ENCODE measurements around the gene PIGT. TPM values are rescaled to one million over a fixed set of nuclear protein-coding genes. Genes with fewer than 3 reads are reported as not detected.

Gene PIGT
- total RNA-seq, 1 donor from 2014 or later: 16.2 TPM

DNA sequence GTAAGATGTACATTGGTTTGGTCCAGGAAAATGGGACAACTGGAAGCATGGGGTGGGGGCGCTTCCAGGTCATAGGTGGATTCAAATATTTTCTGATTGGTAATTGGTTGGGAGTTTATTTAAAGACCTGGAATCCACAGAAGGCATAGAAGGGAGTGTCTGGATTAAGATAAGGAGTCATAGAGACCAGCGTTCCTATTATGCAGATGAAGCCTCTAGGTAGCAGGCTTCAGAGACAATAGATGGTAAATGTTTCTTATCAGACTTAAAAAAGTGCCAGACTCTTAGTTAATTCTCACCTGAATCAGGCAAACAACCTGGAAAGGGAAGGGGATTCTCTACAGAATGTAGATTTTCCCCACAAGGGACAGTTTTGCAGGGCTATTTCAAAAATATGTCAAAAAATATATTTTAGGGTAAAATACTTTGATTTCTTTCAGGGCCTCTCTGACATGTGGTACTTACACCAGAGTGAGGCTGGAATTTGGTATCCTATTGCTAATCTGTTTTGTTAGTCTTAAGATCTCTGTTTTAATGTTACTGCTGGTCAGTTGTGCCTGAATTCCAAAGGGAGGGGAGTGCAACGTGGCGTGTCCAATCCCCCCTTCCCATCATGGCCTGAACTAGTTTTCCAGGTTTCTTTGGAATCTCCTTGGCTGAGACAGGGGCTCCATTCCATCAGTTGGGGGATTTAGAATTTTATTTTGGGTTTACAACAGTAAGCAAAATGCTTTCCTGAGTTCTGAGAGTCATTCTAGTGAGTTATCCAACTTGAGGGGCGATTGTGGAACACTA is 25.1 kb downstream of the PIGT start:
- peaks cover 0 to 2% (median under 1%) of the 10 kb centered on the region in 3 donors for H3K27me3 ChIP-seq (ENCODE audit: control insufficient read depth in 3 of 3, insufficient read depth in 3 of 3, low read length in 3 of 3)
- no peak overlapping the region for H3K9ac ChIP-seq (ENCODE audit: low read depth in 1 of 3, low read length in 3 of 3)
- no peak overlapping the region for H3K27ac ChIP-seq (ENCODE audit: low read depth, low read length)
- H3K36me3 ChIP-seq (ENCODE audit: control insufficient read depth in 3 of 3, insufficient read depth in 3 of 3, low read length in 3 of 3): no peaks in the 10 kb centered on the region
- peaks cover 4 to 7% (median 7%) of the 10 kb centered on the region in 3 donors for H3K4me1 ChIP-seq (ENCODE audit: control insufficient read depth in 3 of 3, insufficient read depth in 3 of 3, low read length in 3 of 3)
- H3K4me3 ChIP-seq (ENCODE audit: low read length in 3 of 3): no peak overlapping the region
- no peaks in the 10 kb centered on the region for H3K9me3 ChIP-seq (ENCODE audit: control insufficient read depth in 3 of 3, low read length in 3 of 3)

DNA sequence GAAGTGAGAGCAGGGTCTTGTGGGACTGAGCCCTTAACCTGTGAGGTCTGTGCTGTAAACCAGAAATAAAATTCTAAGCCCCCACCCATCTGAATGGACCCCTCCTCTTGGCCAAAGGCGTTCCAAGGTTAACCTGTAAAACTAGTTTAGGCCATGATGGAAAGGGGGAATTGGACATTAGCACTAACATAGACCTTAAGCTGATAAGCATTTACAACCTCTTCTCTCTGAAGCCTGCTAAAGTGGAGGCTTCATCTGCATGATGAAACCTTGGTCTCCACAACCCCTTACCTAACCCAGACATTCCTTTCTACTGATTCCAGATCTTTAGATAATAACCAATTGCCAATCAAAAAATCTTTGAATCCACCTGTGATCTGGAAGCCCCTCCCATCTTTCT is 25.8 kb downstream of the PIGT start:
- Histone ChIP-seq H3K4me1 (ENCODE audit: control insufficient read depth in 3 of 3, insufficient read depth in 3 of 3, low read length in 3 of 3) (peaks cover 2 to 4% (median 4%) of the 10 kb centered on the region in 3 donors), H3K36me3 (ENCODE audit: control insufficient read depth in 3 of 3, insufficient read depth in 3 of 3, low read length in 3 of 3) (no peaks in the 10 kb centered on the region), H3K27ac (ENCODE audit: low read depth, low read length) (no peak overlapping the region), H3K27me3 (ENCODE audit: control insufficient read depth in 3 of 3, insufficient read depth in 3 of 3, low read length in 3 of 3) (peaks cover 0 to 4% (median 2%) of the 10 kb centered on the region in 3 donors), H3K9ac (ENCODE audit: low read depth in 1 of 3, low read length in 3 of 3) (no peak overlapping the region), H3K4me3 (ENCODE audit: low read length in 3 of 3) (no peak overlapping the region), H3K9me3 (ENCODE audit: control insufficient read depth in 3 of 3, low read length in 3 of 3) (no peaks in the 10 kb centered on the region)

DNA sequence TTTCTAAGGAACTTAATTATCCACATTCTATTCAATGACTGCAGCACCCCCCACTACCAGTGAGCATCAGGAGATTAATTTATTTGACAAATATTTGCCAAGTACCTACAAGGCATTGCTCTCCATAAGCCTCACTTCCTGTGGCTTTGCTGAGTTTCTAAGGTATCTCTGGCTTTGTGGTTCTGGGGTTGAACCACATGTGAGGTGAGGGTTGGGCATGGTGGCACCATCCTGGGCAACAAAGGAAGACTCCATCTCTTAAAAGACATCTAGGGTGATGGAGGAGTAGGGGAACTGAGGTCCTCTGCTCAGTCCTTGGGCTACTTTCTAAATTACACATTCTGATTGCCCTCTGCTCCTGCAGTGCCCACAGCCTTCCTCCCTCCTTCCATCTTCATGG is 28.1 kb downstream of the PIGT start:
- H3K4me3 ChIP-seq (ENCODE audit: low read length in 3 of 3): no peak overlapping the region
- H3K9ac ChIP-seq (ENCODE audit: low read depth in 1 of 3, low read length in 3 of 3): no peak overlapping the region
- peaks cover 0 to 4% (median 2%) of the 10 kb centered on the region in 3 donors for H3K27me3 ChIP-seq (ENCODE audit: control insufficient read depth in 3 of 3, insufficient read depth in 3 of 3, low read length in 3 of 3)
- no peak overlapping the region for H3K27ac ChIP-seq (ENCODE audit: low read depth, low read length)
- peaks cover 0 to under 1% (median 0%) of the 10 kb centered on the region in 3 donors for H3K4me1 ChIP-seq (ENCODE audit: control insufficient read depth in 3 of 3, insufficient read depth in 3 of 3, low read length in 3 of 3)
- H3K9me3 ChIP-seq (ENCODE audit: control insufficient read depth in 3 of 3, low read length in 3 of 3): no peaks in the 10 kb centered on the region
- no peaks in the 10 kb centered on the region for H3K36me3 ChIP-seq (ENCODE audit: control insufficient read depth in 3 of 3, insufficient read depth in 3 of 3, low read length in 3 of 3)

DNA sequence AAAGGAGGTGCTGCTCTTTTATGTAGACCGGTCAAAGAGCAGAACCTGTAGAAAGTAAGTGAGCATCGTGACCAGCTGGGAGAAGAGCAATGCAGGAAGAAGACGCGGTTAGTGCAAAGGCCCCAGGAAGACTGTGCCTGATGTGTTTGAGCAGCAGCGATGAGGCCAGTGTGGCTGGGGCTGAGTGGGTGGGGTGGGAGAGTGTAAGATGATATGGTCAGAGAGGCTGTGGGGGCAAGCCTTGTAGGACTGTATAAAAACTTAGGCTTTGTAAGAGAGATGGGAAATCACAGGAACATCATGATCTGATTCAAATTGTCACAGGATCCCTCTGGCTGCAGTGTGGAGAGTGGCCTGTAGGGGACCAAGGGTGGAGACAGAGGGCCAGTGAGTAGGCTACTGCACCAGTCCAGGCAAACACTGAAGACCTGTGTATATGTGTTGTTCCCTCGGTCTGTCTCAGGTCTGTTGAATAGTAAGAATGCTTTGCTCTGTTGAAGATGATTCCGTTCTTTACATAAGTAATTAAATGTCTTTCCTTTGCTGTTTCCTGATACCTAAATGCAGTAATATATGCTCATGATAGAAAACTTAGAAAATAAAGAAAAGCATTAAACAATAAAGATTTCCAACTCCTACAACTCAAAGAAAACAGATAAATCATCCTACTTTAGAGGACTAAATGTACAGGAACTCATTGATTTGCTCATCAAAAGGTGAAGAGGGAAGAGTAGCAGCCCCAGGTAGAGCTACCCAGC is 30.0 kb downstream of the PIGT start:
- peaks cover 0 to 4% (median 2%) of the 10 kb centered on the region in 3 donors for H3K27me3 ChIP-seq (ENCODE audit: control insufficient read depth in 3 of 3, insufficient read depth in 3 of 3, low read length in 3 of 3)
- no peak overlapping the region for H3K9ac ChIP-seq (ENCODE audit: low read depth in 1 of 3, low read length in 3 of 3)
- no peaks in the 10 kb centered on the region for H3K36me3 ChIP-seq (ENCODE audit: control insufficient read depth in 3 of 3, insufficient read depth in 3 of 3, low read length in 3 of 3)
- H3K4me3 ChIP-seq (ENCODE audit: low read length in 3 of 3): no peak overlapping the region
- no peak overlapping the region for H3K27ac ChIP-seq (ENCODE audit: low read depth, low read length)
- H3K4me1 ChIP-seq (ENCODE audit: control insufficient read depth in 3 of 3, insufficient read depth in 3 of 3, low read length in 3 of 3): peaks cover 0 to 5% (median 4%) of the 10 kb centered on the region in 3 donors
- H3K9me3 ChIP-seq (ENCODE audit: control insufficient read depth in 3 of 3, low read length in 3 of 3): no peaks in the 10 kb centered on the region

DNA sequence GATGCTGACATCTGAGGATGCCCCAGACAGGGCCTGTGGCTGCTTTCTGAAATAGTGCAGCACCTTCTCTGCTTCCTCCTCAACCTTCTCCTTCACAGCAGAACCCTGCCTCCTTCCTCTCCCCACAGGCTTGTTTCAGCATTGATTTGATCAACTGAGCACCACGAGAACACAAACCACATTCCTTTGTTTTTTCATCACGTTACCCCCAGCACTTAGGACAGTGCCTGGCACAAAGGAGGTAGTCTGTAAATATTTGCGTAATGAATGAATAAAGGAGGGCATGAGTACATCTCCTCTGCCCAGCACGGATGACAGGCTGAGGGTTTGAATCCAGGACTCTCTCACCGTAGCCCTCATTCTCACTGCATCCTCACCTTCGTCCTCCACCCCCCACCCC is 32.3 kb downstream of the PIGT start:
- H3K27me3 ChIP-seq (ENCODE audit: control insufficient read depth in 3 of 3, insufficient read depth in 3 of 3, low read length in 3 of 3): peaks cover 0 to 4% (median 2%) of the 10 kb centered on the region in 3 donors
- H3K9ac ChIP-seq (ENCODE audit: low read depth in 1 of 3, low read length in 3 of 3): no peak overlapping the region
- H3K36me3 ChIP-seq (ENCODE audit: control insufficient read depth in 3 of 3, insufficient read depth in 3 of 3, low read length in 3 of 3): no peaks in the 10 kb centered on the region
- no peaks in the 10 kb centered on the region for H3K9me3 ChIP-seq (ENCODE audit: control insufficient read depth in 3 of 3, low read length in 3 of 3)
- no peak overlapping the region for H3K27ac ChIP-seq (ENCODE audit: low read depth, low read length)
- H3K4me3 ChIP-seq (ENCODE audit: low read length in 3 of 3): no peak overlapping the region
- H3K4me1 ChIP-seq (ENCODE audit: control insufficient read depth in 3 of 3, insufficient read depth in 3 of 3, low read length in 3 of 3): peaks cover 0 to 5% (median 4%) of the 10 kb centered on the region in 3 donors

DNA sequence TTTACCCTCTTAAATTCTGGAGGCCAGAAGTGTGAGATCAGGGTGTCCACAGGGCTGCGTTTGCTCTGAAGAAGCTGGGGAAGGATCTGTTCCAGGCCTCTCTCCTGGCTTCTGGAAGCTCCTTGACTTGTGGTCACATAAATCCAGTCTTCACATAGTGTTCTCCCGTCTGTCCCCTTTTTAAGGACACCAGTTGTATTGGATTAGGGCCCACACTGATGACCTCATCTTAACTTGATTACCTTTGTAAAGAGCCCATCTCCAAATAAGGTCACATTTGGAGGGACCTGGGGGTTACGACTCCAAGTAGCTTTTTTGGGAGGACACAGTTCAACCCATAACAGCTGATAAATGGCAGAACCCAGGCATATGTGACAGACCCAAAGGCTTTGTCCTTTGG is 33.6 kb downstream of the PIGT start:
- Histone ChIP-seq H3K9me3 (ENCODE audit: control insufficient read depth in 3 of 3, low read length in 3 of 3) (no peaks in the 10 kb centered on the region), H3K27ac (ENCODE audit: low read depth, low read length) (no peak overlapping the region), H3K36me3 (ENCODE audit: control insufficient read depth in 3 of 3, insufficient read depth in 3 of 3, low read length in 3 of 3) (no peaks in the 10 kb centered on the region), H3K9ac (ENCODE audit: low read depth in 1 of 3, low read length in 3 of 3) (no peak overlapping the region), H3K27me3 (ENCODE audit: control insufficient read depth in 3 of 3, insufficient read depth in 3 of 3, low read length in 3 of 3) (peaks cover 0 to 4% (median 2%) of the 10 kb centered on the region in 3 donors), H3K4me1 (ENCODE audit: control insufficient read depth in 3 of 3, insufficient read depth in 3 of 3, low read length in 3 of 3) (peaks cover 0 to 5% (median 4%) of the 10 kb centered on the region in 3 donors), H3K4me3 (ENCODE audit: low read length in 3 of 3) (no peak overlapping the region)

DNA sequence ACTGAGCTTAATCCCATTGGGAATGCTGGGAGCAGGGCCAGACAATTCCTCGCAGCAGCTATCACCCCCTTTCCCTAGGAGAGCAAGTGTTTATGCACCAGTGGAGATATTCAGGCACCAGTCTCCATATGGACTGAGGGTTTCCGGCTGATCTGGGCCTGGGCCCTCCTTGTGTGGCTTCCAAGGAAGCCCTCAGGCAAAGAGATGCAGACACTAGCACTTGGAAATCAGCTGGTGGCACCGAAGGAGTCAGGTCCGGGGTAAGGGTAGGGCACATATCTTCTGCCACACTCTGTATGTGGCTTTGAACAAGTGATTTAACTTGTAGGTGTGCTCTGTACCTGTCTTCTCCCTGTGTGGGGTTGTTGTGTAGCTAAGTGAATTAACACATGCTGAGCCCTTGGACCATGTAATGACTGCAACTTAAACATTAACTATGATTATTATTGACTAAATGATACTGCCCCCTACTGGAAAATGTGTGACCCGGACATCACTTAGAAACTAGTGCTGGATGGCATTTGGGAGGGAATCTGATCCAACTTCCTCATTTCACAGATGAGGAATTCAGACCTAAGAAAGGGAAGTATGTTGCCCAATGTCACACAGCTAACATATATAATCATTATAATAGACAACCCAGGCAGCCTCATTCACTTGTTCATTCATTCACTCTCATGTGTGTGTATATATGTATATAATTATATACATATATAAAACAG is 34.3 kb downstream of the PIGT start:
- Histone ChIP-seq H3K9ac (ENCODE audit: low read depth in 1 of 3, low read length in 3 of 3) (no peak overlapping the region), H3K4me3 (ENCODE audit: low read length in 3 of 3) (no peak overlapping the region), H3K9me3 (ENCODE audit: control insufficient read depth in 3 of 3, low read length in 3 of 3) (no peaks in the 10 kb centered on the region), H3K36me3 (ENCODE audit: control insufficient read depth in 3 of 3, insufficient read depth in 3 of 3, low read length in 3 of 3) (no peaks in the 10 kb centered on the region), H3K27ac (ENCODE audit: low read depth, low read length) (no peak overlapping the region), H3K27me3 (ENCODE audit: control insufficient read depth in 3 of 3, insufficient read depth in 3 of 3, low read length in 3 of 3) (peaks cover 0 to 4% (median 2%) of the 10 kb centered on the region in 3 donors), H3K4me1 (ENCODE audit: control insufficient read depth in 3 of 3, insufficient read depth in 3 of 3, low read length in 3 of 3) (peaks cover 0 to 5% (median 4%) of the 10 kb centered on the region in 3 donors)

DNA sequence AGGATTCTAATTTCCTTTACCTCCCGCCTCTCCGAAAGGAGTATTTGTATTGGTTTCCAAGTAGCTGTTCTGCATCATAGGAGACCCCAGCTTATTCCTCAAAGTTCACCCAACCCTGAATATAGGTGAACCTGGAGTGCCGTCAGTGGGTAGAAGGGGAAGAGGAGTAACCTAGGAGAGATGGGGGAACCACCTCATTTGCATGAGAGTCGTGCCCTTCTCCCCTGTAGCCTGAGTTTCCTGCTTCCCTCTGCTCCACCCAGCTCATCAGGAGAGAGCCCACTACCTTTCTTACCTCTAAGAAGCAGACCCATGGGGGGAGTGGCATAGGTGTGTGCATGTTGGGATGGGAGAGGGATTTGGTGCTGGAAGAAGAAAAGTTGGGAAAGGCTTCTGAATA is 36.3 kb downstream of the PIGT start:
- no peaks in the 10 kb centered on the region for H3K9me3 ChIP-seq (ENCODE audit: control insufficient read depth in 3 of 3, low read length in 3 of 3)
- no peak overlapping the region for H3K27ac ChIP-seq (ENCODE audit: low read depth, low read length)
- no peaks in the 10 kb centered on the region for H3K36me3 ChIP-seq (ENCODE audit: control insufficient read depth in 3 of 3, insufficient read depth in 3 of 3, low read length in 3 of 3)
- no peak overlapping the region for H3K4me3 ChIP-seq (ENCODE audit: low read length in 3 of 3)
- H3K27me3 ChIP-seq (ENCODE audit: control insufficient read depth in 3 of 3, insufficient read depth in 3 of 3, low read length in 3 of 3): no peaks in the 10 kb centered on the region
- peaks cover 0 to 5% (median 4%) of the 10 kb centered on the region in 3 donors for H3K4me1 ChIP-seq (ENCODE audit: control insufficient read depth in 3 of 3, insufficient read depth in 3 of 3, low read length in 3 of 3)
- no peak overlapping the region for H3K9ac ChIP-seq (ENCODE audit: low read depth in 1 of 3, low read length in 3 of 3)

DNA sequence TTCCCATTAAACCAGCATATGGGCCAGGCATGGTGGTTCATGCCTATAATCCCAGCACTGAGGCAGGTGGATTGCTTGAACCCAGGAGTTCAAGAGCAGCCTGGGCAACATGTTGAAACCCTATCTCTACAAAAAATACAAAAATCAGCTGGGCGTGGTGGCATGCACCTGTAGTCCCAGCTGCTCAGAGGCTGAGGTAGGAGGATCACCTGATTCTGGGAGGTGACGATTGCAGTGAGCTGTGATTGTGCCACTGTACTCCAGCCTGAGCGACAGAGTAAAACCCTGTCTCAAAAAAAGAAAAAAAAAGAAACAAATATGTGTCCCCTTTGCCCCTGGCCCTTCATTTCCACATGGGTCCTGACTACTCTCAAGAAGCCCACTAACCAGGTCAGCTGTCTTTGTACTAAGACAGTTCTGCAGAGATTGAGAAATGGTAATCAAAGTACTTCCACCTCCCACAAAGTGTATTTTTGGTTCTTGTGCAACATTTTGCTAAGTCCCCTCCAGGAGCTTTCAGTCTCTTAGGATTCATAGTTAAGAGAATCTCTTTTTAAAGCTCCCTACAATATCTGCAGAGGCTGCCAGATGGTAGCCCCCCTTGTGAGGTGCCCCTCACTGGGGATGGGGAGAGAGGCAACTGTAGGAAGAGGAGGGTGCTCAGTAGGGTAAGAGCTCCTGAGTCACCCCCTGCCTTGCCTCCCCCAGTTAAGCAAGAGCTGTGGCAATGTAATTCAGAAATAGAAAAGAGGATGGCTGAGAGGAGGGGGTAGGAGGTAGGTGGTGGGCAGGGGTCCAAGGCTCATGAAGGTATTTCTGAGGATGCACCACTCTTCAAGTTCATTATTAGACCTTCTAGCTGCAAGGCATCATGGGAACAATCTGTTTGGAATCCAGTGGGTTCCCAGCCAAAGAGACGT is 37.1 kb downstream of the PIGT start:
- Histone ChIP-seq H3K4me3 (ENCODE audit: low read length in 3 of 3) (no peak overlapping the region), H3K27me3 (ENCODE audit: control insufficient read depth in 3 of 3, insufficient read depth in 3 of 3, low read length in 3 of 3) (no peaks in the 10 kb centered on the region), H3K9me3 (ENCODE audit: control insufficient read depth in 3 of 3, low read length in 3 of 3) (no peaks in the 10 kb centered on the region), H3K9ac (ENCODE audit: low read depth in 1 of 3, low read length in 3 of 3) (no peak overlapping the region), H3K36me3 (ENCODE audit: control insufficient read depth in 3 of 3, insufficient read depth in 3 of 3, low read length in 3 of 3) (no peaks in the 10 kb centered on the region), H3K27ac (ENCODE audit: low read depth, low read length) (no peak overlapping the region), H3K4me1 (ENCODE audit: control insufficient read depth in 3 of 3, insufficient read depth in 3 of 3, low read length in 3 of 3) (peaks cover 0 to 5% (median 4%) of the 10 kb centered on the region in 3 donors)

All from skeletal muscle tissue (tissue), 4 donors.